ENCODE results near the gene SMPD3. TPM values are rescaled to one million over a fixed set of nuclear protein-coding genes. Genes with fewer than 3 reads are reported as not detected.

The SMPD3 gene
- total and polyA plus RNA-seq, 8 donors: 0.79 to 3.7 (median 2.8) TPM

DNA sequence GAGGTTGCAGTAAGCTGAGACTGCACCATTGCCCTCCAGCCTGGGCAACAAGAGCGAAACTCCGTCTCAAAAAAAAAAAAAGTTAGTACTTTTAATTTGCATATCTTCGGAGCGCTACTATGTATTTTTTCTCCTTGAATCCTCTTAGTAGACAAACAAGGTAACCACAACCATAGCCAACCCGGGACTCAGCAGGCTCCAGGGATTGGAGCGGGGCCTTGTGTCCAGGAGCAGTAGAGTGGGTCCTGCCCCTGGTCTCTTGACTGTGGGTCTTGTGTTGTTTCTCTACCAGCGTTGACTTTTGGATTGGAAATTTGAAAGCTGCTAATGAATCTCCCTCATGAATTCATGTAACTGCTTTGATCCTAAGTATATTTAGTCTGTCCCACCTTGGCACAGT is 105.2 kb downstream of the SMPD3 start:
- Histone ChIP-seq H3K4me1 (no peaks in the 10 kb centered on the region), H3K4me3 (no peak overlapping the region), H3K27ac (no peak overlapping the region), H3K9me3 (no peaks in the 10 kb centered on the region), H3K36me3 (peaks cover 0 to 92% of the 10 kb centered on the region in 2 donors), H3K27me3 (no peaks in the 10 kb centered on the region)
- TF ChIP-seq, protein P1, sequence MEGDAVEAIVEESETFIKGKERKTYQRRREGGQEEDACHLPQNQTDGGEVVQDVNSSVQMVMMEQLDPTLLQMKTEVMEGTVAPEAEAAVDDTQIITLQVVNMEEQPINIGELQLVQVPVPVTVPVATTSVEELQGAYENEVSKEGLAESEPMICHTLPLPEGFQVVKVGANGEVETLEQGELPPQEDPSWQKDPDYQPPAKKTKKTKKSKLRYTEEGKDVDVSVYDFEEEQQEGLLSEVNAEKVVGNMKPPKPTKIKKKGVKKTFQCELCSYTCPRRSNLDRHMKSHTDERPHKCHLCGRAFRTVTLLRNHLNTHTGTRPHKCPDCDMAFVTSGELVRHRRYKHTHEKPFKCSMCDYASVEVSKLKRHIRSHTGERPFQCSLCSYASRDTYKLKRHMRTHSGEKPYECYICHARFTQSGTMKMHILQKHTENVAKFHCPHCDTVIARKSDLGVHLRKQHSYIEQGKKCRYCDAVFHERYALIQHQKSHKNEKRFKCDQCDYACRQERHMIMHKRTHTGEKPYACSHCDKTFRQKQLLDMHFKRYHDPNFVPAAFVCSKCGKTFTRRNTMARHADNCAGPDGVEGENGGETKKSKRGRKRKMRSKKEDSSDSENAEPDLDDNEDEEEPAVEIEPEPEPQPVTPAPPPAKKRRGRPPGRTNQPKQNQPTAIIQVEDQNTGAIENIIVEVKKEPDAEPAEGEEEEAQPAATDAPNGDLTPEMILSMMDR (IDR thresholded peaks at IDR 0.05): no peak
- DNase-seq: no peak
- intact Hi-C loops (cut with DNase I): no loop called here
- ATAC-seq: no peak

DNA sequence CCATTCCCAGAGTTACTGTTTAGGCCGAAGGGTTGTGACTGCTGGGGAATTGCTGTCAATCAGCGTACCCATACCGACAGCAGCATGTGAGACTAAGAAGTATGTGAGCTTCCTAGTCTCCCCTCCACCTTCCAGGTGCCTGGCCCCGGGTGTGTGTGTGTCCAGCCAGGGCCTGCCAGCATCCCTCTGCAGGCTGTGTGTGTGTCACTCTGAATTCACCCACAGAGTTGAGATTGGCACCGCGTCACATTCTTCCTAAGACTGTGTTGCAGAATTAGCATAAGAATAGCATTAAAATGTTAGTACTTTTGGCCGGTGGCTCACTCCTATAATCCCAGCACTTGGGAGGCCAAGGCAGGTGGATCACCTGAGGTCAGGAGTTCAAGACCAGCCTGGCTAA is 105.7 kb downstream of the SMPD3 start:
- intact Hi-C loops (cut with DNase I): no loop called here
- DNase-seq (no peak), ATAC-seq (no peak)
- Histone ChIP-seq H3K4me1 (no peaks in the 10 kb centered on the region), H3K9me3 (no peaks in the 10 kb centered on the region), H3K27me3 (no peaks in the 10 kb centered on the region), H3K36me3 (peaks cover 0 to 92% of the 10 kb centered on the region in 2 donors), H3K4me3 (no peak overlapping the region), H3K27ac (no peak overlapping the region)
- TF ChIP-seq, protein P1 (IDR thresholded peaks at IDR 0.05): no peak

DNA sequence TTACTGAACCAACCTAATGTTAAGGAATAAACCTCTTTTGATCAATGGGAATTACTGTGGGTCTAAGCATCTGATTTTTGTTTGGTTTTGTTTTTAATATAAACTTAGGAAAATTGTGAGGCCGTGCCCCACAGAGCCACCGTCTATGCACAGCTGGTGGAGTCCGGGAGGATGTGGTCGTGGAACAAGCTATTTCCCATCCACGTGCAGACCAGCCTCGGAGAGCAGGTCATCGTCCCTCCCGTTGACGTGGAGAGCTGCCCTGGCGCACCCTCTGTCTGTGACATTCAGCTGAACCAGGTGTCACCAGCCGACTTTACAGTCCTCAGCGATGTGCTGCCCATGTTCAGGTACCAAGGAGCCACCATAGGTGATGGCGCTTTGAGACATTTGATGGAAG is 109.1 kb downstream of the SMPD3 start:
- no peak for DNase-seq
- intact Hi-C loops (cut with DNase I): no loop called here
- Histone ChIP-seq H3K27me3 (no peaks in the 10 kb centered on the region), H3K27ac (no peak overlapping the region), H3K36me3 (peaks cover 0 to 81% of the 10 kb centered on the region in 2 donors), H3K4me1 (peaks cover 0 to under 1% of the 10 kb centered on the region in 2 donors), H3K9me3 (no peaks in the 10 kb centered on the region), H3K4me3 (no peak overlapping the region)
- TF ChIP-seq, protein P1 (IDR thresholded peaks at IDR 0.05): no peak
- no peak for ATAC-seq

DNA sequence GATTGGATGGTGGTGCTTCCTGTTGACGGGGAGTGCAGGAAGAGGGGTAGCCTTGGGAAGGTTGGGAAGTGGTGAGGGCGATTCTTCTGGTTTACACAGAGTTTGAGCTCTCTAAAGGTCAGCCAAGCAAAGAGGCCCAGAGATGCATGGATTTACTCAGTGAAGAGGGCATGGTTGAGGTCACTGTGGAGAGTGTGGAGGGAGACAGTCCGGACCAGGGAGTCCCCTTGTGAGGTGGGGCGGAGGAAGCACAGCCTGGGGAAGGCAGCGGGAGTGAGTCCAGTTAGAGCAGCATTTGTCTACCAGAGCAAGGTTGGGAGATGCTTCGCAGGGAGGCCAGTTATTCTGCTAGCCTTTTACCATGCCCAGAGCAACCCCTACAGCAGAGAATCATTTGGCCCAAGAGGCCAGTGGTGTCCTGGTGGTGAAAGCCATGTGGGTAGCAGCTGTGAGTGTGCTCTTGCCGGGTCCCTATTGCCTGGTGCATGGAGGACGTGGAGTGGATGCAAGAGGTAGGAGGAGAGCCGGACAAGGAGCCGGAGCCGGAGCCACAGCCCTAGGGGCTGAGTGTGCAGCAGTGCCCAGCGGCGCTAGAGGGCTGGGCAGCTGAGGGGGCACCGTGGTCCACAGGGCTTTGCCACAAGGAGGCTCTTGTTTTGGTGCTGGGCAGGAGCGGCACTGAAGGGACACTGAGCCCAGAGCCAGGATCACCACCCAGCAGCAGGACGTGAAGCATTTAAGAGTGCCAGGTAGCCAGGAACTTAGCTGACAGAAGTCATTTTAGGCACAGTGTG is 109.8 kb downstream of the SMPD3 start:
- Histone ChIP-seq H3K9me3 (no peaks in the 10 kb centered on the region), H3K4me3 (no peak overlapping the region), H3K4me1 (peaks cover 0 to 8% of the 10 kb centered on the region in 2 donors), H3K27me3 (no peaks in the 10 kb centered on the region), H3K36me3 (peaks cover 0 to 74% of the 10 kb centered on the region in 2 donors), H3K27ac (no peak overlapping the region)
- DNase-seq: no peak
- TF ChIP-seq, protein P1 (IDR thresholded peaks at IDR 0.05): no peak
- ATAC-seq: no peak
- intact Hi-C loops (cut with DNase I): no loop called here

DNA sequence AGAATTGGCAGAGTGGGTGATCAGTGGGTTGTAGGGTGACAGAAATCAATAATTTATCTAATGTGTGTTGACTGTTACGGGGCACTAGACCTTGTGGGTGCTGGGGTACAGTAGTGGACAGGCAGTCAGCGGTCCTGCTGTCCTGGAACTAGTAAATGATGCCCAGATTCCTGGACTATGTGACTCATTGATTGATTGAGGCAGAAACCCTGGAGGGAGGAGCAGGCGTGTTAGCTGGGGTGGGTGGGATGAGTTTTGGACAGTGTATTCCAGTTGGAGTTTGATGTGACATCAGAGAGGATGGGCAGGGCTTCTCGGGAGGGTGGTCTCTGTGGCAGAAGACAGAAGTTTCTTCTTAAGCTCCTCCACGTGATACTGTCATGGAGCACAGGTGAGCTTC is 113.1 kb downstream of the SMPD3 start:
- no peaks in the 10 kb centered on the region for H3K9me3 ChIP-seq
- DNase-seq: no peak
- TF ChIP-seq, protein P1 (IDR thresholded peaks at IDR 0.05): no peak
- no peak overlapping the region for H3K27ac ChIP-seq
- no peaks in the 10 kb centered on the region for H3K27me3 ChIP-seq
- H3K4me1 ChIP-seq: peaks cover 16 to 32% of the 10 kb centered on the region in 2 donors
- intact Hi-C loops (cut with DNase I): no loop called here
- H3K4me3 ChIP-seq: no peak overlapping the region
- peaks cover 0 to 43% of the 10 kb centered on the region in 2 donors for H3K36me3 ChIP-seq
- no peak for ATAC-seq
